Measurements from ENCODE around the gene PRKAG2. TPM values are rescaled to one million over a fixed set of nuclear protein-coding genes. Genes with fewer than 3 reads are reported as not detected.

The PRKAG2 gene
- total RNA-seq, 1 experiment from 2014 or later: 23.9 TPM

GRCh38 chr7:151572136-151572535 lies 304.8 kb downstream of the PRKAG2 start:
- no peaks in the 10 kb centered on the region for H4K20me1 ChIP-seq (ENCODE audit: low read length)
- H3K9me2 ChIP-seq (replicated peaks; ENCODE audit: low read length): no peaks in the 10 kb centered on the region
- H3K27me3 ChIP-seq (ENCODE audit: low read length): no peaks in the 10 kb centered on the region
- peaks cover 2% of the 10 kb centered on the region; the same call in 1 of the 2 replicates for H3K36me3 ChIP-seq (ENCODE audit: low read depth, low read length)
- H3K4me3 ChIP-seq (ENCODE audit: low read length): no peak overlapping the region
- ATAC-seq: peak; percentile 18; the same call in 1 of the 2 replicates
- BruUV-seq (replicated peaks): no TSS peak
- no peak overlapping the region for H3K9ac ChIP-seq (ENCODE audit: low read length)
- ChIA-PET POLR2A (ENCODE audit: unreplicated experiment) (interaction anchor here (0.6 kb wide), 1 partner anchor 125 kb away, joined by 3 read pairs; no protein-coding TSS in a partner anchor), CTCF (interaction anchor here (0.5 kb wide), 1 partner anchor 231 kb away, joined by 8 read pairs; the partner anchor contains the start of gene NUB1)
- no peaks in the 10 kb centered on the region for H3K9me3 ChIP-seq (ENCODE audit: low read length)
- TF ChIP-seq CTCF (conservative IDR thresholded peaks at IDR 0.05; ENCODE audit: low read depth, low read length) (no peak), EZH2 (IDR thresholded peaks at IDR 0.05; ENCODE audit: low read length, unreplicated experiment) (no peak), EZH2phosphoT487 (IDR thresholded peaks at IDR 0.05; ENCODE audit: borderline replicate concordance, low read length) (no peak)
- H3K4me2 ChIP-seq (ENCODE audit: low read length): no peak overlapping the region
- H3K4me1 ChIP-seq (ENCODE audit: insufficient read depth, low read length): peaks cover 4% of the 10 kb centered on the region; the same call in 1 of the 2 replicates
- H3F3A ChIP-seq (ENCODE audit: low read length, unreplicated experiment): no peaks in the 10 kb centered on the region
- no peak overlapping the region for H2AFZ ChIP-seq (ENCODE audit: low read length)
- no peak overlapping the region for H3K27ac ChIP-seq (ENCODE audit: low read length)
- intact Hi-C loops (cut with micrococcal nuclease): loop anchor here (5.0 kb wide), 1 partner anchor 50 kb away; no protein-coding TSS in a partner anchor
- DNase-seq: no peak
- H3K79me2 ChIP-seq (ENCODE audit: low read length): no peaks in the 10 kb centered on the region

DNA sequence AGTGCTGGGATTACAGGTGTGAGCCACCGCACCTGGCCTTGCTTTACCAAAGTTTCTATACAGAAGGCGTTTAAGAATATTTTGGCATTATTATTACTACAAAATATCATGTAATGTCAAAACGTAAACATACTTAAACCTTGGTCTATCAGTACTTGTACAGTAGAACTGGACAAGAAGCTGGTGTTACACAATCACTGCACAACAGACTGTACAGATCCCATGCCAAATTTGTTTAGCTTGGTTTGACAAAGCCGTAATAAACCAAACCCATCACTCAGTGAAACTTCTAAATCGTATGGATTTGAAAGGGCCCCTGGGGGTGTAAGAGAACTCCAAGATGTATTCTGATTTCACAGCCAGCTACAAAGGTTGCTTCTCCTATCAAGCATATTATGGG lies 305.4 kb downstream of the PRKAG2 start:
- intact Hi-C loops (cut with micrococcal nuclease): loop anchor here (2.0 to 5.0 kb wide), 4 partner anchors 27 to 125 kb away; no protein-coding TSS in a partner anchor
- H3K27me3 ChIP-seq (ENCODE audit: low read length): no peaks in the 10 kb centered on the region
- ChIA-PET POLR2A (ENCODE audit: unreplicated experiment) (no interaction called here), CTCF (interaction anchor here (0.5 kb wide), 1 partner anchor 230 kb away, joined by 8 read pairs; the partner anchor contains the start of gene NUB1)
- no peak overlapping the region for H3K4me3 ChIP-seq (ENCODE audit: low read length)
- no peaks in the 10 kb centered on the region for H3K9me3 ChIP-seq (ENCODE audit: low read length)
- peaks cover 4% of the 10 kb centered on the region; the same call in 1 of the 2 replicates for H3K4me1 ChIP-seq (ENCODE audit: insufficient read depth, low read length)
- H3K4me2 ChIP-seq (ENCODE audit: low read length): no peak overlapping the region
- BruUV-seq (replicated peaks): no TSS peak
- ATAC-seq (no peak), DNase-seq (no peak)
- H3K9ac ChIP-seq (ENCODE audit: low read length): no peak overlapping the region
- no peak for TF ChIP-seq CTCF (conservative IDR thresholded peaks at IDR 0.05; ENCODE audit: low read depth, low read length)
- no peak for TF ChIP-seq EZH2phosphoT487 (IDR thresholded peaks at IDR 0.05; ENCODE audit: borderline replicate concordance, low read length)
- H2AFZ ChIP-seq (ENCODE audit: low read length): no peak overlapping the region
- H3K79me2 ChIP-seq (ENCODE audit: low read length): no peaks in the 10 kb centered on the region
- H3F3A ChIP-seq (ENCODE audit: low read length, unreplicated experiment): no peaks in the 10 kb centered on the region
- H3K9me2 ChIP-seq (replicated peaks; ENCODE audit: low read length): no peaks in the 10 kb centered on the region
- peaks cover 2% of the 10 kb centered on the region; the same call in 1 of the 2 replicates for H3K36me3 ChIP-seq (ENCODE audit: low read depth, low read length)
- no peaks in the 10 kb centered on the region for H4K20me1 ChIP-seq (ENCODE audit: low read length)
- no peak overlapping the region for H3K27ac ChIP-seq (ENCODE audit: low read length)

- Histone ChIP-seq H3K27me3 (ENCODE audit: low read length) (no peaks in the 10 kb centered on the region), H3K79me2 (ENCODE audit: low read length) (no peaks in the 10 kb centered on the region), H3K9me2 (replicated peaks; ENCODE audit: low read length) (no peaks in the 10 kb centered on the region), H3K4me1 (ENCODE audit: insufficient read depth, low read length) (peaks cover 12% of the 10 kb centered on the region; the same call in 1 of the 2 replicates), H3K9me3 (ENCODE audit: low read length) (no peaks in the 10 kb centered on the region), H3K27ac (ENCODE audit: low read length) (no peak overlapping the region), H3K36me3 (ENCODE audit: low read depth, low read length) (peaks cover 2% of the 10 kb centered on the region; the same call in 1 of the 2 replicates), H3K9ac (ENCODE audit: low read length) (no peak overlapping the region), H4K20me1 (ENCODE audit: low read length) (no peaks in the 10 kb centered on the region), H3K4me3 (ENCODE audit: low read length) (no peak overlapping the region), H3F3A (ENCODE audit: low read length, unreplicated experiment) (no peaks in the 10 kb centered on the region), H3K4me2 (ENCODE audit: low read length) (no peak overlapping the region), H2AFZ (ENCODE audit: low read length) (no peak overlapping the region)
- TF ChIP-seq CTCF (conservative IDR thresholded peaks at IDR 0.05; ENCODE audit: low read depth, low read length): peak; percentile 72
- TF ChIP-seq EZH2 (IDR thresholded peaks at IDR 0.05; ENCODE audit: low read length, unreplicated experiment): no peak
- no peak for TF ChIP-seq EZH2phosphoT487 (IDR thresholded peaks at IDR 0.05; ENCODE audit: borderline replicate concordance, low read length)
- POLR2A ChIA-PET (ENCODE audit: unreplicated experiment): no interaction called here
- DNase-seq (peak; percentile 52), ATAC-seq (no peak)
- no TSS peak for BruUV-seq (replicated peaks)
- CTCF ChIA-PET: no interaction called here
- intact Hi-C loops (cut with micrococcal nuclease): loop anchor here (1.0 to 5.0 kb wide), 6 partner anchors 28 to 189 kb away; no protein-coding TSS in a partner anchor
These were observed 306.5 kb downstream of the PRKAG2 start for GRCh38 chr7:151570366-151570915.

Measured in PC-3 (cell line).